ENCODE measurements around the gene CRAMP1.
A peak's percentile ranks its signal among the peaks of the same experiment; 100 is the strongest.
"Not testable (repeated sequence)": the region's sequence is repeated elsewhere in the genome, so short reads cannot be mapped to it uniquely, and the experiment has no call there.

CRAMP1 gene

GRCh38 chr16:1687427-1688316 lies 75.5 kb downstream of the CRAMP1 start:
- DNase-seq = no peak

- DNase-seq = no peak
These were observed 76.8 kb downstream of the CRAMP1 start for GRCh38 chr16:1688807-1689560.

- no peak for DNase-seq
These were observed 77.7 kb downstream of the CRAMP1 start for GRCh38 chr16:1689853-1690252.

- DNase-seq = no peak
These were observed 78.7 kb downstream of the CRAMP1 start for GRCh38 chr16:1690810-1691209.

GRCh38 chr16:1691276-1691675 lies 79.1 kb downstream of the CRAMP1 start:
- DNase-seq = peak; percentile 18

- DNase-seq = peak; percentile 50
These were observed 79.8 kb downstream of the CRAMP1 start for GRCh38 chr16:1691956-1692355.

GRCh38 chr16:1696863-1697262 lies 84.7 kb downstream of the CRAMP1 start:
- DNase-seq = no peak

GRCh38 chr16:1698680-1699079 lies 86.5 kb downstream of the CRAMP1 start:
- no peak for DNase-seq

GRCh38 chr16:1700246-1700645 lies 88.1 kb downstream of the CRAMP1 start:
- DNase-seq = no peak

GRCh38 chr16:1701216-1701878 lies 89.2 kb downstream of the CRAMP1 start:
- DNase-seq = no peak

GRCh38 chr16:1705324-1705687 lies 93.1 kb downstream of the CRAMP1 start:
- DNase-seq = not testable (repeated sequence)

GRCh38 chr16:1705688-1706385 lies 93.7 kb downstream of the CRAMP1 start, which contains the start of gene MAPK8IP3:
Gene MAPK8IP3, plus strand, starts transcription at chr16:1706195. Its CDS starts 145 bp downstream, at chr16:1706340.
- peak; percentile 90 for DNase-seq

- no peak for DNase-seq
These were observed 94.4 kb downstream of the CRAMP1 start for GRCh38 chr16:1706386-1707192.

- no peak for DNase-seq
These were observed 95.1 kb downstream of the CRAMP1 start for GRCh38 chr16:1707193-1707790.

- no peak for DNase-seq
These were observed 96.1 kb downstream of the CRAMP1 start for GRCh38 chr16:1708083-1708767.

GRCh38 chr16:1708768-1709180 lies 96.6 kb downstream of the CRAMP1 start:
- no peak for DNase-seq

- DNase-seq = no peak
These were observed 97.2 kb downstream of the CRAMP1 start for GRCh38 chr16:1709356-1709755.

GRCh38 chr16:1710811-1711507 lies 98.8 kb downstream of the CRAMP1 start:
- no peak for DNase-seq

- DNase-seq = no peak
These were observed 100.7 kb downstream of the CRAMP1 start for GRCh38 chr16:1712791-1713261.

GRCh38 chr16:1713331-1713730 lies 101.2 kb downstream of the CRAMP1 start:
- no peak for DNase-seq
